GM19099 (cell line): ENCODE measurements around the gene ELMOD1.

Experiments used
- POLR2A ChIP-seq: IDR thresholded peaks from 3 replicates; pipeline ENCODE4 v1.6.1; 2011; ENCODE audit warnings: low read depth; ENCODE audit not compliant: insufficient read length; ENCODE audit errors: extremely low read depth

The ELMOD1 gene

DNA sequence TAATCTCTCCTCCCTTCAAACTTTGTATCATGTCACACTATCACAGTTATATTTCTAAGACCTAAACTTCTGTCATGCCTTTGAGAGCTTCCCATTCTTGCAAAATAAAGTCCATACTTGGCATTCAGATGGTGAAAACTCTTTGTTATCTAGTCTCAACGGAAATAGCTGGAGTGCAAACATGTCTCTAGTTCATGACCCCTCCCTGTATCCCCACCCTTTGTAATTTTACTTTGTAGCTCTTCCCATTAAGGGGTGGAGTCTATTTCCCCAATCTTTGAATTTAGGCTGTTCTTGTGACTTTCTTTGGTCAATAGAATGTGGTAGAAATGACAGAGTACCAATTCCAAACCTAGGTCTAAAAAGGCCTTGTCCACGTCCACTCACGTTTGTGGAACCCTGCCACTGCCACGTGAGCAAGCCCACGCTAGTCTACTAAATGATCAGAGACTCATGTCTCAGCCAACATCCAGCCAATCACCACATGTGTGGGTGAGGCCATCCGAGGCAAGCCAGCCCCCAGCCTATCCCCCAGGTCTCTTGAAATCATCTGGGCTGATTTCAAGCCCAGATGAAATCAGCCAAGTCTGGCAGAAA lies 97.5 kb downstream of the ELMOD1 start:
- TF ChIP-seq POLR2A = no peak

DNA sequence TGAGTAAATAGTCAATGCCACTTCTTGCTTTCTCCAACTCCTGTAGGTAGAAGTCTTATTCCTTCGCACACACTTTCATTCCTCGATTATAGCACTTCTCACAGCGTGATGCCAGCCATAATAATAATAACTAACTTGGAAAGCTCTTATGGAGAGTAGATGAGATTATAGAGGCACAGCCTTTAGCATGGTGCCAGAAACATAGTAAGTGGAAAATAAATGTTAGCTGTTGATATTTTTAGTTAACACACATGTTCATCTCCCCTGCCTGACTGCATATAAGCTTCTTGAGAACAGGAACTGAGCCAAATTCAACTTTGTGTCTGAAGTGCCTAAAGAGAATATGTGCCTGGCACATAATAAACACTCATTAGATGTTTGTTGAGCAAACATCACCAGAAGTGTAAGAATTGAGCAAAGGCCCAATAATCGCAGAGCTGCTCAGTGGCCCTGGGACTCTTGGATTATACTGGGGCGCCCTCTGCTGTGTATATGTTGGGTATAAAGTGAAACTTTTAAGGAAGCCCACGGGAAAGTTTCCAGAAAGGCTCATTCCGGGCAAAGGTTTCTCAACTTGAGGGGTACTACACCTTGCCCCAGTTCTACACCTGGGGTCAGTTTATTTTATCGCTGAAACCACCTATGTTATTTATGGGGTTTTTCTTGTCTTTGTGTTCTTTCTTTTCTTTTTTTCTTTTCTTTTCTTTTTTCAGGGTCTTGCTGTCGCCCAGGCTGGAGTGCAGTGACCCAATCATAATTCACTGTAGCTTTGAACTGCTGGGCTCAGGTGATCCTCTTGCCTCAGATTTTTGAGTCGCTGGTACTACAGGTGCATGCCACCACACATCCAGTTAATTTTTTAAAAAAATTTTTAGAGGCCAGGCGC lies 98.6 kb downstream of the ELMOD1 start:
- TF ChIP-seq POLR2A = no peak

DNA sequence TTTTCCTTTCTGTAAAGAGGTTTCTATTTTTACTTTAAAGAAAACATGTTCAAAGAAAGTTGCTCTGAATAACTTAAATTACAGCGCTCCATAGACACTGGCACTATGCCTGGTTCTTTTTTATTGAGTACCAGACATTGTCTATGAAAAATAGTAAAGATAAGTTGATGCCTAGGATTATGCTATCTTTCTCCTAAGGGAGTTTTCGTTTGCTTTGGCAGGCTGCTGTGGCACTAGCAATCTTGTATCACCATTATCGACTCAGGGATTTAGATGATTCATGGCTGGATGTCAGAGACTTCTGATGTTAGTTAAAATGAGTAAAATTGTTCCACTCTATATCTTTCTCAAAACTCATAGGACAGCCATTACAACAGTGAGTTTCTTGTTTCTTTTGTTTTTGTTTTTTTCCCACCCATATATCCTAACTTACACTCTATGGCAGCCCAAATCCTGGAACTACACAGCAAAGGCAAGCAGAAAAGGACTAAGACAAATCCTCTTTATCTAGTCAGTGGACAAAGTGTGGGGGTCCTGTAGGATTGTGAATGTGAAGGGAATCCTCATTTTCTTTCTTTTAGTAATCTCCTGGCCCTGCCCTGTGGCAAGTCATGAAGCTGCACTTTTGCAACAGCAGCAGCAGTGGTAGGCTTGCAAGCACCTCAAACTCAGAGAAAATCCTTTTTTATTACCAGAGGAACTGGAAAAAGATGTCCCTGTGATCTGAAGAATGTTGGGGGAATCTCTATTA lies 100.2 kb downstream of the ELMOD1 start:
- no peak for TF ChIP-seq POLR2A

DNA sequence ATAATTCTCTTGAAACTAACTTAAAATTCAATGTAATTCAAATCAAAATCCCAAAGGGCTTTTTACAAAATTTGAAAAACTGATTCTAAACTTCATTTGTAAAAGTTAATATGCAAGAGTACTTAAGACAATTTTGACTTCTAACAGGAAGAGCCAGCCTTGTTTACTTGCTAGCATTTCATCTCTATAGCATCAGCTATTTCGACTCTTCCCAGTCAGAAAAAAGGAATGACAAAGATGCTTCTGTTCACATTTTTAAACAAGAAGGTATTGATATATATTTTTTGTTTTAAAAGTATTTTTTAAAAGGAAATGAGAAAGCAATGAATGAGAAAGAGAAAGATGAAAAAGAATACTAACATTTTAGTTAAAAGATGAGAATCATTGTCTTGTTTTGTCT lies 104.5 kb downstream of the ELMOD1 start:
- no peak for TF ChIP-seq POLR2A

DNA sequence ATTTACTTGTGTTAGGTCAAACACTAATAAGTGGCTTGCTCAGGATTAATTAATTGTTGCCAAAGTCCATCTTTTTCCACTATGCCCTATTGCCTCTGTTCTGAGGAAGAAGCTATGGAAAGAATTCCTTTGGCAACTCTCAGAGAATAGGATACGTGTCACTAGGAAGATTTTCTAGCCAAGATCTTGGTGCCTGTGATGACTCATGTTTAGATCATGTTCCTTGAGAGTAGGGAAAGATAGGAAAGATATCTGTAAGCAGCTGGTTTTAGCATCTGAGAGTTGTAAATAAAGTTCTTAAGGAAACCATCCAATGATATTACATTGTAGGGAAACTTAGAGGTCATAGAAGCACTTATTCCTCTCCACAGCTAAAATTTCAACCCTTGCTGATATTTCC lies 105.2 kb downstream of the ELMOD1 start:
- no peak for TF ChIP-seq POLR2A

DNA sequence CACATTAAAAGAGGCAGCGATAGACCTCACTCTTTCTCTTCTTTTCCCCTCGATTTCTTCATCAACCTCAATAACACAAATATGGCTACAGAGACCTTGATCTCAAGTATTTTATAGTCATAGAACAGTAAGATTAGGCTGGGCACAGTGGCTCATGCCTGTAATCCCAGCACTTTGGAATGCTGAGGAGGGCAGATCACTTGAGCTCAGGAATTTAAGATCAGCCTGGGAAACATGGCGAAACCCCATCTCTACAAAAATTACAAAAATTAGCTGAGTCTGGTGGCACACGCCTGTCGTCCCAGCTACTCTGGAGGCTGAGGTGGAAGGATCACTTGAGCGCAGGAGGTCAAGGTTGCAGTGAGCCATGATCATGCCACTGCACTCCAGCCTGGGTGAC lies 106.3 kb downstream of the ELMOD1 start:
- no peak for TF ChIP-seq POLR2A

DNA sequence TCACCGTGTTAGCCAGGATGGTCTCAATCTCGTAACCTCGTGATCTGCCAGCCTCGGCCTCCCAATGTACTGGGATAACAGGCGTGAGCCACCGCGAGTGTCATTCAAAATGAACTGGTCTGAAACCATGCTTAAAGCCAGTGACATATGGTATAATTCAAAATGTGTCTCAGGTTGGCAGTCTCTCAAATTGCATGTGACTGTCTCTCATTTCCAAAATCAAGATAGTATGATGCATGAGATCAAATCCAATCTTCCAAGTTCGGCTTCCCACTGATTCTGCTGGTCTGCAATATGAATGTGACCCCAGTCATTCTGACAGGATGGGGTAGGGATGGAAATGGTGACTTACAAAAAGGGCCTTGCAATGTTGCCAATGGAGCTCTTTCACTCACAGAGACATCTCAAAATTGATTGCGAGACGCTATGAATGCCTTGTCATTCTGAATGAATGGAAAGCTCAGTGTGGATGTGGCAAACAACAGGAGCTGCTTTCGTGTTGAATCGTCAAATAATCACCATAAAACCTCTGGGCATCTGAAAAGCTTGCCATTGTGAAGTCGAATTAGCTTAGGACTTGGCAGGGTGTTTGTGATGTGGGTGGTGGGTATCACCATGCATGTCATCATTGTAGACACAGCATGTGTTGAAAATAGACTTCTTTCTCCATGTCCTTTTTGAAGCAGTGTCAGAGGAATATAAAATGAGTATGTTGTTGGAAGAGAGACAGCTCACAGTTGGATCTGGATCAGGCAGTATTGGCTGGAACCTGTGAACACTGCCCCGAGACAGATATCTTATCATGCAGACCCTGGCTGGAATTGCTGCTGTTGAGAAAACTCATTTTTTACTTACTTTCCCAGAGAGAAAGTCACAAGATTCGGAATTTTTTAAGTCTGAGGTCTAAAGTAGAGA lies 108.7 kb downstream of the ELMOD1 start:
- TF ChIP-seq POLR2A = no peak

DNA sequence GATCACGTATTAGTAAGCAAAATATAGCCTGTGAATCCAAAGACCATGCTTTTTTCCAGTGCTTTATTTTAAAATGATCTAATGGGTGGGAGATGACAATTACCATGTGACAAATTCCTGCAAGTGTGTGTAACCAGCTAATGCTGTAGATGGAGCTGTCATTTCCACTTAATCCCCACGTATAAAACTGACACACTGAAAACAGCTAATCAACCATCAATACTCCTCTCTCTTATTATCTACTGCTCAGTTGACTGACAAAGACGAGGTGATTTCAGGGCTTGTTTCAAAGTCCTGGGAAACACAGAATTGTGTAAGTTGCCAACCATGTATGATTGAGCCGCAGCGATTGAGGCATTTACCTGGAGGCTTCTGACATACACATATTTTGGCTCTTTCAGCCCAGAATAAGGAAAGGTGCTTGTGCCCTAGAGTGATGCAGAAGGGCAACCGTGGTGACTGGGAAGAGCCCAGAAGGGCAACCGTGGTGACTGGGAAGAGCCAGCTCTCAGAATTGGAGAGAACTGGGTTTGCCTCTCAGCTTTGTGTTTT lies 111.2 kb downstream of the ELMOD1 start:
- no peak for TF ChIP-seq POLR2A

DNA sequence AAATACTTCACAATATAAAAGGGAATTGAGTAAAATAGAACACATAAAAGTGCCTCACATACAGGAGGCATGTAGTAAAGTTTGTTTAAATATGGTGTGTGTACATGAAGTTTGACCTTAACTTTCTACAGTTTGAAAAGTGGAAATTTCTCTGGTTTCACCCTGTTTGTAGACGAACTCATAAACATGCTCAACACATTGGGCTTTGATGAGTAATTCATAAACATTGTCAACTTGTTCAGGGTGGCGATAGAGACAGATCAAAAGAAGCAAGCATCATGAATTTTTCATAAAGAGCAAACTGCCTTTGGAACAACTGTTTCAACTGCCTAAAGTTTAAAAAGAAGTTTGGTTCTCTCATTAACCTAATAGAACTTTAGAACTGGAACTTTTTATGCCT lies 111.8 kb downstream of the ELMOD1 start:
- no peak for TF ChIP-seq POLR2A

DNA sequence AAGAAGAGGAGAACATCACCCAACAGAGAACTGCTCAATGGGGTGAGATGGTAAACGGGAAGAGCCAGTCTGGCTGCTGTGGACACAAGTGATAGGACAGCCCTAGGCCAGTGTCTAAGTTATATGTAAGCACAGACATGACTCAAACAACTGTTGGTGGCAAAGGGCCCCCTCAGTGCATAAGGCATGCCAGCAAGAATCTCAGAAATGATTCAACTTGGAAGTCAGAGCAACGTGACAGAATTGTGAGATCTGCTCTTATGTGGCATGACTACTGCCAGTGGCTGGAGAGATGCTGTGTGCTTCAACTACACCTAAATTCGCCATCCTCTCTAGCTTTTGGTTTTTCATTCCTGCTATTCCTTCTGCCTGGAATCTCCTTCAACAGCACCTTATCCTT lies 113.5 kb downstream of the ELMOD1 start:
- TF ChIP-seq POLR2A = no peak

DNA sequence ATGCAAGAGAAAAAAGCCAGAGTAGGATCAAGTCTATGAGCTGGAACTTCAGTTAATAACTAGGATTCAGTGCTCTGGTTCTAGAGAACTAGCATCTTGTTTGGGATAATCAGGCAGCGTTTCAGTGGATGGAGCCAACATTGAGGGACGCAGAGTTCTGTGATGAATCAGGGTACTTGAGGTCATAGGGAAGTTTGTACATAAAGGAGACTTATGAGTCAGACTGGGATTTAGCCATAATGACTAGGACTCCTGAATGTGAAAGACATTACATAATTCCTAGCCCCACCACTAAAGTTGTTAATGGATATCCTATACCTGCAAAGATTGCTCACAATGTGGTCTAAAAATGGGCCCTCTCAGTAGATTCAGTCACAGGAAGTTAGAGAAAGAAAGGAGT lies 114.1 kb downstream of the ELMOD1 start:
- no peak for TF ChIP-seq POLR2A

DNA sequence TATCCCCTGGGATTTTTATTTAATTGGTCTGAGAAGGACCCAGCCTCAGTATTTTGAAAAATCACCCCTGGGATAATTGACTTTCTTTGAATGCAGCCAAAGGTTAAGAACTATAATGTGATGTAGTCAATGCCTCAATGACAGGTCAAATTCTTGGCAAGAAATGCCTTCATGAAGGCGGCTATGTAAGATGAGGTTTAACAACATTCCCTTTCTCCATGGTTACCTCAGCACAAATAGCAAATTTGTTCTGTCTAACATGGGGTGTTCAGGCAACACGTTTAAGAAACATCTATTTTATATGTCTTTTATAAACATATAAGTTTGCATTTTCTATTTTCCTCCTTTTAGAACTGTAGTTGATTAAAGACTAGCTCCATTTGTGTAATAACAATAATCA lies 115.6 kb downstream of the ELMOD1 start:
- TF ChIP-seq POLR2A = no peak

DNA sequence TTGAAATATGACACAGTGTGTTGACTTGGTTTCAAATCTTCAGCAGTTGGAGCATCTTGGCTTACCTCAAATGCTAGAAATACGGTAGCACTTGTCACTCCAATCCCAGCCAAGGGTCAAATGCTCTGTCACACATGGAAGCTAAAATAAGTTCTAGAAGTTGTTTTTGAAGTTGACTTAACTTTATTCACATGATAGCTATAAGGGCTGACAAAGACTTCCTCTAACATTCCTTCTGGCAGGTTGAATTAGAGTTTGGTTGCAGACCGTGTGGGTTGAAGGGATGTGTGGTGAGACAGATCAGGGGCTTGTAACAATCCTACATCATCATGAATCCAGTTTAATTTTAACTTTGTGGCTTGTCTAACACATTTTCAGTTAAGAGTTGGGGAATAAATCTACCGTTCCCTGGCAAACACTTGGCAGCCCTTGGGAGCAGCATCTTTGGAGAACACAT lies 116.3 kb downstream of the ELMOD1 start:
- no peak for TF ChIP-seq POLR2A

DNA sequence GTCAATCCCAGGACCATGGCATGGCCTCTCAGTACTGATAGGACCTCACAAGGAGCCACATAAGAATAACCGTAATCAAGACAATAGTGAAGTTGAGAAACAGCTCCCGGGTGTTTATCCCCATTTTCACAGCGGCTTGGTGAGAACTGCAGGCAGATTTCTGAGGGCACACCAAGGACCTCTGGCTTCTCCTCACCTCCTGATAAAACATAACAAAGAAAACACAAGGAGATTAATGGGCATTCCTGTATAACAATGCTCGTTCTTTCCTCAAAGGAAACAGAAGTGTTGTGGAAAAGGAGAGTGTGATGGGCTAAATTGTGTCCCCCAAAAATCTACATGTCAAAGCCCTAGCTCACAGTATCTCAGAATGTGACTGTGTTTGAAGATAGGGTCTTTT lies 116.9 kb downstream of the ELMOD1 start:
- no peak for TF ChIP-seq POLR2A
